ENCODE measurements around the gene RBBP4.
"Not testable (repeated sequence)": the region's sequence is repeated elsewhere in the genome, so short reads cannot be mapped to it uniquely, and the experiment has no call there.

The RBBP4 gene

GRCh38 chr1:32696041-32696440 is 45.0 kb downstream of the RBBP4 start:
- DNase-seq: no peak

DNA sequence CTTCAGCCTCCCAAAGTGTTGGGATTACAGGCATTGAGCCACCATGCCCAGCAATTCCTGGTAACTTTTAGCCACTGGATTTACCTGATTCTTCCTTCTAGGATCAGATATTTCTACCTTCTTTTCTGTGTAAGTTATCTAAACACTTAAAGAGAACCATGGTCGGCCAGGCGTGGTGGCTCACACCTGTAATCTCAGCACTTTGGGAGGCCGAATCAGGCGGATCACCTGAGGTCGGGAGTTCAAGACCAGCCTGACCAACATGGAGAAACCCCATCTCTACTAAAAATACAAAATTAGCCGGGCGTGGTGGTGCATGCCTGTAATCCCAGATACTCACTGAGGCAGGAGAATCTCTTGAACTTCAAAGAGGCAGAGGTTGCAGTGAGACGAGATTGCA is 46.0 kb downstream of the RBBP4 start:
- not testable (repeated sequence) for DNase-seq

DNA sequence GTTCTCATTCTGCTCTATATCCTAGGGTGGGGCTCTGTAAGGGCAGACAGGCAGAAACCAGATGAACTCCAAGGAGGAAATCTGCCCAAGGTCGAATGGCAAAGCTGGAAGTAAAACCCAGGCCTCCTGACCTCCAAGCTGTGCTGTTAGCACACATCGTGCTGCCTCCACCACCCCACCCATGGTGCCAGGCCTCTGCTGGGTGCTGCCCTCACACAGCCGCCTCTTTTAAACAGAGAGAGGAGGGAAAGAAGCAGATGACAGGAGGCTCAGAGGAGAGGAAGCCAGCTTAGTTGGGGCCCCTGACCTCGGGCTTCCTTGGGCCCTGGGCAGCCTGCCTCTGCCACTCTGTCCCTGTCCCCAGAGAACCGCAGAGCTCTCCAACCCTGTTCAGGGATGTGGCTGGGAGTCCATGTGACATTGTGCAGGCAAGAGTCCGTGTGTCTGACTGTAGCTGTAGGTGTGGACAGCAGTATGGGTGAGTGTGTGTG is 50.5 kb downstream of the RBBP4 start:
- DNase-seq: no peak

DNA sequence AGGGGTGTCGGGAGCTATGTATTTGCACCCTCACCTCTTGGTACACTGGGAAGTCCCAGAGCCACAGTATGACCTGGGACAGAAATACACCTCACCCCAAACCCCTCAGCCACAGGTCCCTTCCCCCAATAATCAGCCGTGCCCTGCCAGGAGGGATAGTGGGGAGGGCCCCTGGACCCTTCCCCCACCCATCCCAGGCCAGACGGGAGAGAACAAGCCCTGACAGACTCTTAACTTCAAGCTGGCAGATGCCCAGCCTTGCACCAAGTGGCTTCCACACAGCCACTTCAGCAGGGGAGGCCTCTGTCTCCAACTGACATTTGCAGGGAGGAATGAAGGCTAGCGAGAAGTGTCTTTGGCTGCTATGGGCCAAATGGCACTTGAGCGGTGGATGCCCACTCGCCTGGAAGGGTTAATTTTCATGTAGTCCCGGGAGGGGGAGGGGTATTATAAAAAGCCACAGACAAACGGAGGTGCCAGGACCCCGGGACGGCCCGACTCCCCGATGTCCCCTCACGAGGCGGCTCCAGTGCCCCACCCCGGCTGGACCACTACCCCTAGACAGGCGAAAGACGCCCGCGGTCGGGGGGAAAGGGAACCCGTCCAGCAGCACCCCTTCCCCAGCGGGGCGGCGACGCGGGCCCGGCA is 51.1 kb downstream of the RBBP4 start:
- DNase-seq: no peak

DNA sequence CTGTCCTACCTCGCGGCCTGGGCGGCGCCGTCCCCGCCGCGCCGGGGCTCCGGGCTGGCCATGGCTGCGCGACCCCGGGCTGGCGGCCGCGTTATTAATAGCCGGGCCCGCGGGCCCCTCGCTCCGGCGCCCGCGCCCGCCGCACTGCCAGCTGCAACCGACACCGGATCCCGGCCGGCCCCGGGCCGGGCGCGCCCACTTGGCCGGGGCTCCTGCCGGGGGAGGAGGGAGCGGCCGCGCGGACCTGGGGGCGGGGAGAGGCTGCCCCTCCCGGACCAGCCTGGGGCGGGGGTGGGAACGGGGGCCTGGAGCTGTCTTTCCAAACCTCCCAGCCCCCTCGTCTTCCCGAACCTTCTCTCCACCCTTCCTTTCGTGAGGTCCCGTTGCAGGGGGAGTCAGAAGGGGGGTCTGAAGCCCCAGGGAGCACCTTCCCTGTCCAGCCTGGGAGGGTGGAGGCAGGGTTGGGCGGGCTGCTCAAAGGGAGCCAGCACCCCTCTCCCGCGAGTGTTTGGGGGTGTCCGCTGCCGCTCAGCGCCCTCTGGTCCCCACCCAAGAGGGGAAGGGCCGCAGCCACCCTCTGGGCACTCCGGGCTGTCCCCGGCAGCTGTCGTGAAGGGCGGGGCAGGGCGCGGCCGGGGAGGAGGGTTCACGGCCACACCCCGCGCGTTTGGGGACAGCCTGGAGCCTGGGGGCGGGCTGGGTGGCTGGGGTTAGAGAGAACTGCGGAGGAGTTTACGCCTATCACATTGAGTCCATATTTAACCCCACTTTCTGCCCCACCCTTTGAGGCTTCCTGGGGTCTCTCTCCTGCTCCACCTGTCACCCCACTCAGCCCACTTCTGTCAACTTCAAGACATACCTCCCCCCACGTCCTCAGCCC is 51.8 kb downstream of the RBBP4 start, which contains the start of gene SYNC:
TSS of gene SYNC (minus strand) at position 172 of the 880 bp plus-strand sequence. CDS start at position 62, 110 bp downstream.
- DNase-seq: no peak

DNA sequence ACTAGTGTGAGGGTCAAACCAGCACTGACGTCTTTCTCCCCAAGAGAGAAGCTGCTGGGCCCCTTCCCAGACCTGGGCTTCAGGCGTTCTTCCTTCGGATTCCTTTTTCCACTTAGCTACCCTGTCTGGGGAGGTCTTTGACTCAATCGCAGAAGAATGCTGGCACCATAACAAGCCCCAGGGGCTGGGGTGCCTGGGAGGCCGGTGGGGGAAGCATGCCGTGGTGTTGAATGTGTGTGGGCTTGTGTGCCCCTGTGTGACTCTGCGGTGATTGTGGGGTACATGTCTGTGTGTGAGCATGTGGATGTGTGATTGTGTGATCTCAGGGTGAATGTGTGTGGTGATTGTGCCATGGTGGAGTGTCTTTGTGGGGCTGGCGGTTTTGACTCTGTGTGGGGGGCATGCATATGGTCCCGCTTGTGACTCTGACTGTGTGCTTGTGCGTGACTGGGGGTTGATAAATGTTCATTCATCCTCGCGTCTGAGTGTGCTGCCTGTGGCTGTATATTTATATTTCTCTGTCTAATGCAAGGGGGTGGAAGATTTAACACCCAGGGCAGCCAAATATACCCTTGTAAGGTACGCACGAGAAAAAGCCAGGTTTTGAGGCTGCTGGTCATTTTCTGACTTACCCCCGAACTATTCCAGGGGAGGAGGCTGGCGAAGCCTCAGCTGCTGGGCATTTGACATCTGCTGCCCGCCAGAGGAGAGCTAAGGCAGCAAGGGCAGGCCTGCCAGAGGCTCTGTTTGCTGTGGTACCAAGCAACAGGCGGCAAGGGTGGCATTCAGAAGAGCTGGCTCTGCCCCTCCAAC is 52.7 kb downstream of the RBBP4 start:
- no peak for DNase-seq

GRCh38 chr1:32705516-32705915 is 54.5 kb downstream of the RBBP4 start:
- DNase-seq: no peak

- DNase-seq: no peak
These were observed 55.5 kb downstream of the RBBP4 start for GRCh38 chr1:32706491-32706890.

GRCh38 chr1:32709075-32709474 is 58.1 kb downstream of the RBBP4 start:
- no peak for DNase-seq

GRCh38 chr1:32709476-32709875 is 58.5 kb downstream of the RBBP4 start:
- no peak for DNase-seq

DNA sequence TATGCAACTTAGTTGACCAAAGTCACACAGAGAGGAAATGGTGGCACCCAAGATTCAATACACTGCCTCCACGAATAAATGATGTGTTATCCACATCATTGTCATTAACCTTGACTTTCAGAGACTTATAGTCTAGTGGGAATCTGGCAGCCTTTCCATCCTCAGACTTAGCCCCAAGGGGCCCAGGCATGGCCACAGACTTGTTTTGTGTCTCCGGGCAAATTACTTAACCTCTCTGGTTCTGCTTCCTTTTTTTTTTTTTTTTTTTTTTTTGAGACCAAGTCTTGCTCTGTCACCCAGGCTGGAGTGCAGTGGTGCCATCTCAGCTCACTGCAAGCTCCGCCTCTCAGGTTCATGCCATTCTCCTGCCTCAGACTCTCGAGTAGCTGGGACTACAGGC is 60.2 kb downstream of the RBBP4 start:
- not testable (repeated sequence) for DNase-seq

- DNase-seq: no peak
These were observed 62.1 kb downstream of the RBBP4 start for GRCh38 chr1:32713081-32713480.

DNA sequence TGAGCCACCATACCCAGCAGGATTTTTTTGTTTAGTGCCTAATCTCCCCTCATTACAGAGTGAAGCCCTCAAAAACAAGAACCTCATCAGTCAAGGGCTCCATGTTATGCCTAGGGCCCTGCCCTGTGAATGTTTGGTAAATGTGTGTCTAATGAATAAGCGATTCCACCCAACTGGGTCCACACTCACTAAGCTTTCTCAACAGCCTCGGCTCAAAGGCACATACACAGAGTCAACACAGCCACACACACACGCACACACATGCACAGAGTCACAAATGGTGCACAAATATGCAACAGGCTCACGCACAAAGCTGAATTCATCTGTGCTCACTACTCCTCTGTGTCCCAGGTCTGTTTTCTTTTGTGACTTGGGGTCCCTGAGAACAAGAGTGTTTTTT is 63.3 kb downstream of the RBBP4 start:
- DNase-seq: no peak

DNA sequence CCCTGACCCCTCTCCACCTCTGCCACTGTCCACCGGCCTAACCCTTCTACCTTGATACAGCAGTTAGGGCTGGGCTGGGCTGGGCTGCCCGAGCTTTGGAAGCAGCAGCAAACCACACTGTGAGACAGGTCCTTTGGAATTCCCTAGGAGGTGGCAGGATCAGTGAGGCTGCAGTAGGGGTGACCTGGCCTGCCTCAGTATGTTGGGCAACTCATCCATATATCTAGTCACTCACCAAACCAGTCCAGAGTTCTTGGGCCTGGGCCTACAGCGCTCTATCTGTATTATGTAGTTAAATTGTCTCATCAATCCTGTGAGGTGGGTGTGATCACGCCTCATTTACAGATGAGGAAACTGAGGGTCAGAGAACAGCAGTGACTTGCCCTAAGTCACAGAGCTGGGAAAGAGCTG is 64.9 kb downstream of the RBBP4 start:
- no peak for DNase-seq

- no peak for DNase-seq
These were observed 65.5 kb downstream of the RBBP4 start for GRCh38 chr1:32716312-32717148.

GRCh38 chr1:32717503-32717902 is 66.5 kb downstream of the RBBP4 start:
- no peak for DNase-seq

DNA sequence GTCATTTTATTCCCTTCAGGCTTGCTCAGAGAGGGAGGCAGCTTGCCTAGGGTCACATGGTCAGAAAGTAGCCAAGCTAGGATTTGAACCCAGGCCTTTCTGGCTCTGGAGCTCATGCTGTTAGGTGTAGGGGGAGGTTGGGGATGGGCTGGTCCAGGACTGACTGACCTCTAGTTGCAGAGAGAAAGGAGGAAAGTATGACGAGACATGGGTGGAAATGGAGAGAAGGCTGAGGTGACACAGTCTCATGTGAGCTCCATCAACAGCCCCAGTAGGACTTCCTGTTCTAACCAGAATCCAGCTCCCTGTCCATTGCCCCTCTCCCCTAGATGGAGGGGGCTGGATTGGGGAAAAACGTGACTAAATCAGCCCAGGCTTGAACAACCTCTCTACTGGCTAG is 67.0 kb downstream of the RBBP4 start:
- no peak for DNase-seq

- DNase-seq: no peak
These were observed 67.5 kb downstream of the RBBP4 start for GRCh38 chr1:32718527-32718926.

DNA sequence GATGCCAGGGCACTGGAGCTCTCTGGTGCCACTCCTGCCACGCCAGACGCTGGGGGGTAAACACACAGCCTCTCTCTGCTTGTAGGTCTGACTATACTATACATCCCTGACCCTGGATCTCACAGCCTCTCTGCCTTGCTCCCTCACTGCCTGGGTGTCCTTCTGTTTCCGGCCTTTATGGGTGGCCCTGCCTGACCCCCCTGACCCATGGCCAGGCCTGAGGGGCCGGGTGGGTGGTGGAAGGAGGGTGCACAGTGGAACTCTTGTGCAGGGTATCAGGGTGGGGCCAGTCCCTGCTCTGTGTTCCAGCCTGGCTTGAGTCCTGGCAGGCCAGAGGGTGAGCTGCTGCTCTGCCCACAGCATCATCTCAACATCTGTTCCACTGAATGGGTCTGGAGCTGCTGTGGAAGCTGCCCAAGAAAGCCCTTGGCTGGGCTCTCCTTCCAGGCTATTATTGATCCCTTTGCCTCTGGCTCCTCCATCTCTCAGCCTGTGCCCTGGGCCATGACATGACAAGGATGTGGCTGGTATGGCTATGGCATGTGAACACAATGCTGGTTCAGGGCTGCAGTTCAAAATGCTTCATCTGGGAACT is 68.8 kb downstream of the RBBP4 start:
- DNase-seq: no peak

GRCh38 chr1:32724678-32725614 is 73.9 kb downstream of the RBBP4 start:
- DNase-seq: no peak

DNA sequence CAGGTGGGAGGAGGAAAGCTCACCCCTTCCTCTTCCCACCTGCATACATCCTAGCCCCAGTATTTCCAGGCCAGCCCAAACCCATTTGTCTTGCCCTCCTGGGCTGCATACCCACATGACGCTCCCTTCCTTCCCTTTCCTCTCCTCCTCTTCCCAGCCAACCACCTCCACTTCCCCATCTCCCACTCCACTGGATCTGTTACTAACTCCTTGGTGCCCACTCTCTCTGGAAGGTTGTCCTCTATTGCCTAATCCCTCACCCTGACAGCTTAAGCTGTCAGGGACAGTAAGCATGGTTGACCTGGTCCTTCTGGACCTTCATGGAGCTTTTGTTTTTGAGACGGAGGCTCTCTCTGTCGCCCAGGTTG is 74.6 kb downstream of the RBBP4 start:
- DNase-seq: no peak
